WTC11 (cell line): Measurements from ENCODE around the gene CHAT.

ENCODE experiments used
- CREB1 ChIP-seq: sonication (generic); formaldehyde crosslinking; IDR thresholded peaks from 2 replicates; pipeline ENCODE4 v1.8.0; 2023; ENCODE audit warnings: mild to moderate bottlenecking, missing genetic modification reagents
- CREM ChIP-seq: sonication (generic); formaldehyde crosslinking; IDR thresholded peaks from 2 replicates; pipeline ENCODE4 v1.8.1; 2022; ENCODE audit warnings: mild to moderate bottlenecking, missing genetic modification reagents, moderate library complexity
- FOXJ3 ChIP-seq: sonication (generic); formaldehyde crosslinking; IDR thresholded peaks from 2 replicates; pipeline ENCODE4 v1.9.0; 2021; ENCODE audit warnings: missing genetic modification reagents, mild to moderate bottlenecking, borderline replicate concordance
- HMGXB4 ChIP-seq: sonication (generic); formaldehyde crosslinking; IDR thresholded peaks from 2 replicates; pipeline ENCODE4 v1.8.1; 2023; ENCODE audit warnings: mild to moderate bottlenecking, moderate library complexity, missing genetic modification reagents
- KAT7 ChIP-seq: sonication (generic); formaldehyde crosslinking; IDR thresholded peaks from 2 replicates; pipeline ENCODE4 v1.8.1; 2023; ENCODE audit warnings: missing genetic modification reagents, mild to moderate bottlenecking, borderline replicate concordance
- NR3C1 ChIP-seq: sonication (generic); formaldehyde crosslinking; conservative IDR thresholded peaks from 2 replicates; pipeline ENCODE4 v1.8.1; 2023; ENCODE audit warnings: low read depth, mild to moderate bottlenecking, missing genetic modification reagents
- PRDM15 ChIP-seq: sonication (generic); formaldehyde crosslinking; IDR thresholded peaks from 2 replicates; pipeline ENCODE4 v1.8.0; 2022; ENCODE audit warnings: missing genetic modification reagents
- SMAD4 ChIP-seq: sonication (generic); formaldehyde crosslinking; IDR thresholded peaks from 2 replicates; pipeline ENCODE4 v1.8.0; 2022; ENCODE audit warnings: mild to moderate bottlenecking, missing genetic modification reagents
- SP1 ChIP-seq: sonication (generic); formaldehyde crosslinking; conservative IDR thresholded peaks from 2 replicates; pipeline ENCODE4 v1.8.1; 2022; ENCODE audit warnings: missing genetic modification reagents
- ZNF138 ChIP-seq: sonication (generic); formaldehyde crosslinking; conservative IDR thresholded peaks from 2 replicates; pipeline ENCODE4 v1.8.1; 2022; ENCODE audit warnings: mild to moderate bottlenecking, moderate library complexity, missing genetic modification reagents
- TF ChIP-seq, protein P1 (sequence below): fragments of 200-600 bp; IDR thresholded peaks from 2 replicates; pipeline ENCODE4 v1.8.0; 2022; ENCODE audit warnings: antibody characterized with exemption
- TF ChIP-seq, protein P2 (sequence below): fragments of 250-450 bp; sonication (Bioruptor Pico); IDR thresholded peaks from 2 replicates; pipeline ENCODE4 v1.9.0; 2021; ENCODE audit warnings: mild to moderate bottlenecking

GRCh38 chr10:49609006-49609282 lies 4.9 kb upstream of the CHAT start:
- TF ChIP-seq HMGXB4 (CRISPR knock-in tag) (no peak), CREM (CRISPR knock-in tag) (no peak), CREB1 (CRISPR knock-in tag) (no peak), SMAD4 (CRISPR knock-in tag) (no peak), KAT7 (CRISPR knock-in tag) (no peak), SP1 (CRISPR knock-in tag) (no peak), FOXJ3 (CRISPR knock-in tag) (no peak), NR3C1 (no peak), PRDM15 (no peak), ZNF138 (CRISPR knock-in tag) (no peak)
- TF ChIP-seq, protein P1, sequence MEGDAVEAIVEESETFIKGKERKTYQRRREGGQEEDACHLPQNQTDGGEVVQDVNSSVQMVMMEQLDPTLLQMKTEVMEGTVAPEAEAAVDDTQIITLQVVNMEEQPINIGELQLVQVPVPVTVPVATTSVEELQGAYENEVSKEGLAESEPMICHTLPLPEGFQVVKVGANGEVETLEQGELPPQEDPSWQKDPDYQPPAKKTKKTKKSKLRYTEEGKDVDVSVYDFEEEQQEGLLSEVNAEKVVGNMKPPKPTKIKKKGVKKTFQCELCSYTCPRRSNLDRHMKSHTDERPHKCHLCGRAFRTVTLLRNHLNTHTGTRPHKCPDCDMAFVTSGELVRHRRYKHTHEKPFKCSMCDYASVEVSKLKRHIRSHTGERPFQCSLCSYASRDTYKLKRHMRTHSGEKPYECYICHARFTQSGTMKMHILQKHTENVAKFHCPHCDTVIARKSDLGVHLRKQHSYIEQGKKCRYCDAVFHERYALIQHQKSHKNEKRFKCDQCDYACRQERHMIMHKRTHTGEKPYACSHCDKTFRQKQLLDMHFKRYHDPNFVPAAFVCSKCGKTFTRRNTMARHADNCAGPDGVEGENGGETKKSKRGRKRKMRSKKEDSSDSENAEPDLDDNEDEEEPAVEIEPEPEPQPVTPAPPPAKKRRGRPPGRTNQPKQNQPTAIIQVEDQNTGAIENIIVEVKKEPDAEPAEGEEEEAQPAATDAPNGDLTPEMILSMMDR, result no peak
- TF ChIP-seq, protein P2, sequence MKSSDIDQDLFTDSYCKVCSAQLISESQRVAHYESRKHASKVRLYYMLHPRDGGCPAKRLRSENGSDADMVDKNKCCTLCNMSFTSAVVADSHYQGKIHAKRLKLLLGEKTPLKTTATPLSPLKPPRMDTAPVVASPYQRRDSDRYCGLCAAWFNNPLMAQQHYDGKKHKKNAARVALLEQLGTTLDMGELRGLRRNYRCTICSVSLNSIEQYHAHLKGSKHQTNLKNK (CRISPR knock-in tag), result no peak
